ENCODE measurements around the gene EN2. TPM values are rescaled to one million over a fixed set of nuclear protein-coding genes. Genes with fewer than 3 reads are reported as not detected.

The EN2 gene
- total RNA-seq, 2 experiments from 2014 or later = not detected

DNA sequence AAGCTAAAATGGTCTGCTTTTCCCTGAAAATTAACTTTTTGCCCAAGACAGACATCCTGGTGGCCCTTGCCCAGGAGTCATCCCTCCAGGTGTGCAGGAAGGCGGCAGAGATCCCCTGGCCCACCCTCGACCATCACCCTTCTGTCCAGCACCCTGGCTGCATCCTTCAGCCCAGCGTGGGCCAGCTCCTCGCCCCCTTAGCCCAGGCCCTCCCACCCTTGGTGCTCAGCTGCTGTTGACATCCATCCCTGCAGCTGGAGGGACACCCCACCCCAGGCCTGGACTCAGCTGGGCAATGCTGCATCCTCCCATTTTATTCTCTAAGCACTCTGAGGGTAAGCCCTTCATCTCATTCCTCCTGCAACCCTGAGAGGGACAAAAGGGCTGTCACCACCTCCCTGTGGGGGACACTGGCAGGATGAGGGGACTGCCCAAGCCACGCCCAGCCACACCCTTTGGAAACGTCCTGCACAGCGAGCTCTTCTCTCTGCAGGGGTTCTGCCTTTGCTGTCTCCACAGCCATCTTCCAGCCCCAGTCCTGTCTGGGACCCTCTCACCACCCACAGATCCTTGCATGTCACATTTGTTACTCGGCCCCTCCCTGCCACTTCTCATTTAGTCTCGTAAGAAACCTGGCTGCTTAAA is 30.7 kb downstream of the EN2 start:
- Histone ChIP-seq H3K36me3 (ENCODE audit: insufficient read depth, low read length) (no peaks in the 10 kb centered on the region), H3K4me1 (ENCODE audit: insufficient read depth, low read length, poor library complexity, severe bottlenecking) (no peaks in the 10 kb centered on the region), H3K4me3 (ENCODE audit: low read depth, low read length, poor library complexity, severe bottlenecking) (no peak overlapping the region), H3K4me2 (ENCODE audit: low read length) (no peak overlapping the region), H3K79me2 (ENCODE audit: insufficient read depth, low read depth, low read length) (no peaks in the 10 kb centered on the region), H2AFZ (ENCODE audit: low read length) (no peak overlapping the region), H3K9me3 (ENCODE audit: low read length) (no peaks in the 10 kb centered on the region), H3K9me2 (ENCODE audit: insufficient read depth, low read length) (no peaks in the 10 kb centered on the region), H4K20me1 (ENCODE audit: insufficient read depth, low read length) (no peaks in the 10 kb centered on the region), H3K27ac (ENCODE audit: low read depth, low read length, poor library complexity, severe bottlenecking) (no peak overlapping the region)
- BruUV-seq (replicated peaks) = no TSS peak
- CTCF ChIA-PET (ENCODE audit: unreplicated experiment) = no interaction called here
- intact Hi-C loops (cut with micrococcal nuclease; ENCODE audit: unreplicated experiment) = no loop called here
- POLR2A ChIA-PET = no interaction called here
- TF ChIP-seq, protein P1, sequence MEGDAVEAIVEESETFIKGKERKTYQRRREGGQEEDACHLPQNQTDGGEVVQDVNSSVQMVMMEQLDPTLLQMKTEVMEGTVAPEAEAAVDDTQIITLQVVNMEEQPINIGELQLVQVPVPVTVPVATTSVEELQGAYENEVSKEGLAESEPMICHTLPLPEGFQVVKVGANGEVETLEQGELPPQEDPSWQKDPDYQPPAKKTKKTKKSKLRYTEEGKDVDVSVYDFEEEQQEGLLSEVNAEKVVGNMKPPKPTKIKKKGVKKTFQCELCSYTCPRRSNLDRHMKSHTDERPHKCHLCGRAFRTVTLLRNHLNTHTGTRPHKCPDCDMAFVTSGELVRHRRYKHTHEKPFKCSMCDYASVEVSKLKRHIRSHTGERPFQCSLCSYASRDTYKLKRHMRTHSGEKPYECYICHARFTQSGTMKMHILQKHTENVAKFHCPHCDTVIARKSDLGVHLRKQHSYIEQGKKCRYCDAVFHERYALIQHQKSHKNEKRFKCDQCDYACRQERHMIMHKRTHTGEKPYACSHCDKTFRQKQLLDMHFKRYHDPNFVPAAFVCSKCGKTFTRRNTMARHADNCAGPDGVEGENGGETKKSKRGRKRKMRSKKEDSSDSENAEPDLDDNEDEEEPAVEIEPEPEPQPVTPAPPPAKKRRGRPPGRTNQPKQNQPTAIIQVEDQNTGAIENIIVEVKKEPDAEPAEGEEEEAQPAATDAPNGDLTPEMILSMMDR (conservative IDR thresholded peaks at IDR 0.05; ENCODE audit: low read length) = no peak
- no peak for TF ChIP-seq EZH2phosphoT487 (IDR thresholded peaks at IDR 0.05; ENCODE audit: borderline replicate concordance, low read depth, low read length)
- no peak for DNase-seq (ENCODE audit: low spot score)

DNA sequence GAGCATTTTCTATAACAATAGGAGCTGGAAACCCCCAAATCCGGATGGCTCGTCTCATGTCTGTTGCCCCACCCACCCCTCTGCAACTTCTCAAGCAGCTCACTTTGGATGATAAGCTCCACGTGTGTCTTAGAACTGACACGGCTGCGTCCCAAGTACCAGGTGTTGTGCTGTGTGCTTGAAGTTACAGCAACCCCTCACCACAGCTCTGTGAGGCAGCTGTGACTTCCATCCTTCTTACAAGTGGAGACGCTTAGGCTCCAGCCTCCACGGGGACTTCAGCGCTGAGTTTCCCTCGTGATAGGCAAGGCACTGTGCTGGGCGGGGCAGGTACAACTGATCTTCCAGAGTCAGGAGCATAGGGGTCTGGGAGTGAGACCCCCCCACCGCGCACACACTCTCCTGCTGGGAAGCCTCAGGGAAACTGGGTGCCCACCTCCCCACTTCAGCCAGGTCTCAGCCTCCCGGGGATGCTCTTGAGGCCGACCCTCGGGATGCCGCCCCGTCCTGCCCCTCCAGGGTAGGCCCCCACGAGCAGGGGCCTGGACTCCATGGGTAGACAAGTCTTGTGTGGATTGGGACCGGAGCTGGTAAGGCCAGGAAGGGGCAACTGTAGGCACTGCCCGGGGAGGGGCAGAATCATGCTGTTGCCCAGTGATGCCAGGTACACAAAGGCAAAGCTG is 31.4 kb downstream of the EN2 start:
- no peak for DNase-seq (ENCODE audit: low spot score)
- no peaks in the 10 kb centered on the region for H3K4me1 ChIP-seq (ENCODE audit: insufficient read depth, low read length, poor library complexity, severe bottlenecking)
- H2AFZ ChIP-seq (ENCODE audit: low read length) = no peak overlapping the region
- no peaks in the 10 kb centered on the region for H3K9me3 ChIP-seq (ENCODE audit: low read length)
- no TSS peak for BruUV-seq (replicated peaks)
- intact Hi-C loops (cut with micrococcal nuclease; ENCODE audit: unreplicated experiment) = no loop called here
- H3K36me3 ChIP-seq (ENCODE audit: insufficient read depth, low read length) = no peaks in the 10 kb centered on the region
- H3K27ac ChIP-seq (ENCODE audit: low read depth, low read length, poor library complexity, severe bottlenecking) = no peak overlapping the region
- TF ChIP-seq EZH2phosphoT487 (IDR thresholded peaks at IDR 0.05; ENCODE audit: borderline replicate concordance, low read depth, low read length) = no peak
- TF ChIP-seq, protein P1 (conservative IDR thresholded peaks at IDR 0.05; ENCODE audit: low read length) = no peak
- ChIA-PET CTCF (ENCODE audit: unreplicated experiment) (no interaction called here), POLR2A (no interaction called here)
- no peaks in the 10 kb centered on the region for H3K79me2 ChIP-seq (ENCODE audit: insufficient read depth, low read depth, low read length)
- H4K20me1 ChIP-seq (ENCODE audit: insufficient read depth, low read length) = no peaks in the 10 kb centered on the region
- H3K4me2 ChIP-seq (ENCODE audit: low read length) = no peak overlapping the region
- no peaks in the 10 kb centered on the region for H3K9me2 ChIP-seq (ENCODE audit: insufficient read depth, low read length)
- H3K4me3 ChIP-seq (ENCODE audit: low read depth, low read length, poor library complexity, severe bottlenecking) = no peak overlapping the region

Data from OCI-LY7 (cell line).